HG03025 (cell line): ENCODE measurements around the gene RAPGEF1.

Source experiments
- ATAC-seq: cut with Tn5 transposase; IDR thresholded peaks from one replicate; pipeline ENCODE4 v1.9.1; 2021; ENCODE audit warnings: mild to moderate bottlenecking, moderate library complexity; ENCODE audit not compliant: unreplicated experiment, low FRiP score

Gene RAPGEF1

GRCh38 chr9:131631306-131631705 lies 108.6 kb downstream of the RAPGEF1 start:
- no peak for ATAC-seq

- no peak for ATAC-seq
Observed at GRCh38 chr9:131630205-131630831, 109.6 kb downstream of the RAPGEF1 start.

GRCh38 chr9:131629825-131630204 lies 110.1 kb downstream of the RAPGEF1 start:
- no peak for ATAC-seq

GRCh38 chr9:131629226-131629500 lies 110.7 kb downstream of the RAPGEF1 start:
- no peak for ATAC-seq

GRCh38 chr9:131628459-131629225 lies 111.2 kb downstream of the RAPGEF1 start:
- no peak for ATAC-seq

- ATAC-seq: no peak
Observed at GRCh38 chr9:131627648-131628458, 112.0 kb downstream of the RAPGEF1 start.

GRCh38 chr9:131627326-131627647 lies 112.6 kb downstream of the RAPGEF1 start:
- ATAC-seq: no peak

GRCh38 chr9:131625790-131626670 lies 113.8 kb downstream of the RAPGEF1 start:
- no peak for ATAC-seq

- ATAC-seq: no peak
Observed at GRCh38 chr9:131625508-131625787, 114.4 kb downstream of the RAPGEF1 start.

GRCh38 chr9:131624636-131625507 lies 115.0 kb downstream of the RAPGEF1 start:
- ATAC-seq: no peak

- ATAC-seq: no peak
Observed at GRCh38 chr9:131623655-131624330, 116.1 kb downstream of the RAPGEF1 start.

- no peak for ATAC-seq
Observed at GRCh38 chr9:131622523-131622922, 117.4 kb downstream of the RAPGEF1 start.

- no peak for ATAC-seq
Observed at GRCh38 chr9:131621551-131622358, 118.1 kb downstream of the RAPGEF1 start.

GRCh38 chr9:131620764-131621520 lies 118.9 kb downstream of the RAPGEF1 start:
- ATAC-seq: no peak

- no peak for ATAC-seq
Observed at GRCh38 chr9:131619680-131620079, 120.2 kb downstream of the RAPGEF1 start.

- ATAC-seq: no peak
Observed at GRCh38 chr9:131618785-131619184, 121.1 kb downstream of the RAPGEF1 start.

GRCh38 chr9:131618071-131618479 lies 121.8 kb downstream of the RAPGEF1 start:
- no peak for ATAC-seq

GRCh38 chr9:131617611-131618010 lies 122.3 kb downstream of the RAPGEF1 start:
- ATAC-seq: no peak
